Stimulated activated memory B cell treated with anti-CD40 and anti-IgM and Interleukin-4, amounts not matched to agents 10 μg/mL and 1 μg/mL and 100 μg/mL, for 72 hours (primary cell): ENCODE data around the gene ACAA1.

Experiments
- ATAC-seq: fragments of 150-1000 bp; cut with Tn5 transposase; 2 replicates; pipeline ENCODE4 v1.10.0; 2021
- H3K27ac Mint-ChIP-seq: one replicate; pipeline ENCODE4 v1.8.0; 2022; ENCODE audit warnings: mild to moderate bottlenecking, mixed read lengths
- H3K27me3 Mint-ChIP-seq: one replicate; pipeline ENCODE4 v1.8.0; 2022; ENCODE audit warnings: mixed read lengths
- H3K36me3 Mint-ChIP-seq: one replicate; pipeline ENCODE4 v1.8.0; 2022; ENCODE audit warnings: mixed read lengths
- H3K4me1 Mint-ChIP-seq: one replicate; pipeline ENCODE4 v1.8.0; 2022; ENCODE audit warnings: mixed read lengths
- H3K4me3 Mint-ChIP-seq: one replicate; pipeline ENCODE4 v1.8.0; 2022; ENCODE audit warnings: mild to moderate bottlenecking, moderate library complexity, mixed read lengths
- H3K9me3 Mint-ChIP-seq: one replicate; pipeline ENCODE4 v1.8.0; 2022; ENCODE audit warnings: mixed read lengths

ACAA1 gene

DNA sequence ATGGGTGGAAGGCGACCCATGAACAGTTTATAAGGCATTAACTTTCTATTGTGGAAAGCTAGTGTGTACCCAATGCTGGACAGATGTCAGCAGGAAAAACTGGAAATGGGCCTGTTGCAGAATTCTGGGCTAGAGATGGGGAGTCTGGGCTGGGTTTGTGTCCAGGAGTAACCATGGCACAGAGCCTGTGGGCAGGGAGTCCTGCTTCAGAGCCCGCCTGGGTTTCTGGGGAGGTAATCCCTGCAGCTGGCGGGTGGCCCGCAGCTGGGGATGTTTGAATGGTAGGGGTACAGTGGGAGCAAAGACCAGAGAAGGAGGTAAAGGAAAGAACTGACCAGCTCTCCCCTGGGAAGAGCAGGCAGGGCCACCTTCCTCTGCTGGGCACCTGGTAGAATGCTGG is 25.7 kb downstream of the ACAA1 start:
- H3K9me3 Mint-ChIP-seq: no peaks in the 10 kb centered on the region
- H3K36me3 Mint-ChIP-seq: no peaks in the 10 kb centered on the region
- peaks cover 41% of the 10 kb centered on the region for H3K27me3 Mint-ChIP-seq
- H3K4me3 Mint-ChIP-seq: no peak overlapping the region
- no peak for ATAC-seq
- H3K27ac Mint-ChIP-seq: no peak overlapping the region
- H3K4me1 Mint-ChIP-seq: peaks cover 17% of the 10 kb centered on the region

- peaks cover 3% of the 10 kb centered on the region for H3K9me3 Mint-ChIP-seq
- H3K4me1 Mint-ChIP-seq: peaks cover 10% of the 10 kb centered on the region
- H3K27ac Mint-ChIP-seq: no peak overlapping the region
- H3K36me3 Mint-ChIP-seq: peaks cover 5% of the 10 kb centered on the region
- ATAC-seq: no peak
- peaks cover 40% of the 10 kb centered on the region for H3K27me3 Mint-ChIP-seq
- no peak overlapping the region for H3K4me3 Mint-ChIP-seq
These were observed 26.4 kb downstream of the ACAA1 start for GRCh38 chr3:38110314-38111050.

GRCh38 chr3:38109580-38110313 is 27.2 kb downstream of the ACAA1 start:
- peaks cover 7% of the 10 kb centered on the region for H3K9me3 Mint-ChIP-seq
- no peak for ATAC-seq
- H3K4me3 Mint-ChIP-seq: no peak overlapping the region
- H3K27ac Mint-ChIP-seq: no peak overlapping the region
- H3K27me3 Mint-ChIP-seq: peaks cover 40% of the 10 kb centered on the region
- peaks cover 3% of the 10 kb centered on the region for H3K4me1 Mint-ChIP-seq
- H3K36me3 Mint-ChIP-seq: peaks cover 12% of the 10 kb centered on the region

GRCh38 chr3:38108649-38109579 is 28.0 kb downstream of the ACAA1 start:
- no peaks in the 10 kb centered on the region for H3K4me1 Mint-ChIP-seq
- no peak for ATAC-seq
- no peak overlapping the region for H3K27ac Mint-ChIP-seq
- no peak overlapping the region for H3K4me3 Mint-ChIP-seq
- peaks cover 13% of the 10 kb centered on the region for H3K36me3 Mint-ChIP-seq
- peaks cover 7% of the 10 kb centered on the region for H3K9me3 Mint-ChIP-seq
- peaks cover 40% of the 10 kb centered on the region for H3K27me3 Mint-ChIP-seq

DNA sequence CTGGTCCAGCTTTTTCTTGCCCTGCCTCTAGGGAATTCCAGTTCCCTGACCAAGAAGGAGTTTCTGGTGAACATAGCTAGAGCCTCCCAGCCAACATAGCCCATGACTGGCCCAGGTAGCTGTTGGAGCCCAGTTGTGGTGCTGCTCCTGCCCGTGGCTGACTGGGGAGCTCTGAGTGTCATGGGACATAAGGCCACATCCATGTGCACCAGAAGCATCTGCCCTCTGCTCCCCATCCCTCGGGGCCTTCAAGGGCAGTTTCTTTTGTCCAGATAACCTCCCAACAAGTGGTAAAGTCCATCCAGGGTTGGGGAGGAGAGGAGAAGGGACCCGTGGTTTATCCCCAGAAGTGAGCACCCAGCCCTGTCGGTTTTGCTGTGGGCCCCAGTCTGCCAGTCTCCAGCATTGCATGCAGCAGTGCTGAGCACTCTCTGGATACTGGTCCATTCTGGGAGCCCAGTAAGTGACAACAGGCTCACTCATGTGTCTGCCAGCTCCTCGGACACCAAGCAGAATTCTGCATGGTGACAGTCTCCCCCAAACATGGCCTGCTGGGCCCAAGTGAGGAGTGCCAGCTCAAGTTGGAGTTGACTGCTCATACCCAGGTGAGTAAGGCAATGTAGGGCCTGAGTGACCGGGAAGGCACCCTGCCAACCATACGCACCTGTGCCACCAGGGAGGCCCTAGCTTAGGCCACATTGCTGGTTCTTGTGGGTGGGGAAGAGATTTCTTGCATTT is 28.8 kb downstream of the ACAA1 start:
- ATAC-seq: no peak
- Mint-ChIP-seq H3K27me3 (peaks cover 40% of the 10 kb centered on the region), H3K4me1 (peaks cover 3% of the 10 kb centered on the region), H3K9me3 (peaks cover 7% of the 10 kb centered on the region), H3K27ac (no peak overlapping the region), H3K36me3 (peaks cover 13% of the 10 kb centered on the region), H3K4me3 (no peak overlapping the region)

GRCh38 chr3:38105525-38105924 is 31.4 kb downstream of the ACAA1 start:
- H3K4me3 Mint-ChIP-seq: no peak overlapping the region
- peaks cover 40% of the 10 kb centered on the region for H3K27me3 Mint-ChIP-seq
- peaks cover 7% of the 10 kb centered on the region for H3K9me3 Mint-ChIP-seq
- no peak for ATAC-seq
- H3K36me3 Mint-ChIP-seq: peaks cover 13% of the 10 kb centered on the region
- no peak overlapping the region for H3K27ac Mint-ChIP-seq
- H3K4me1 Mint-ChIP-seq: peaks cover 16% of the 10 kb centered on the region

DNA sequence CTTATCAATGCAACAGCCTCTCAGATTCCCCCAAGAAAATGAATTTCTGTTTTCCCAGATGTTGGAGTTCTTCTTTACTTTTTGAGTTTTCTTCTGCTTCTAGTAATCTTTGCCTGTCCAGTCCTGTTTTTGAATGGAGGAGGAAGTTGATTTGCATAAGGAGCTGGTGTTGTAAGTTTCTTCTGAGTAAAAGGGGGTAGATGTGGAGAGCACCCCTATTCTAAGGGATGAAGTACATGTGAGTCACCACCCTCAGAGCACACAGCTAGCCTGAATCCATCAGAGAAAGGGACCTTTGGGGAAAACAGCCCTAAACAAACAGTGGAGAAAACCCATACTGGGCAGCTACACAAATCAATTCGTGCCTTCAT is 34.5 kb downstream of the ACAA1 start:
- Mint-ChIP-seq H3K4me1 (peaks cover 16% of the 10 kb centered on the region), H3K27ac (no peak overlapping the region), H3K36me3 (peaks cover 13% of the 10 kb centered on the region), H3K4me3 (no peak overlapping the region), H3K27me3 (peaks cover 54% of the 10 kb centered on the region), H3K9me3 (peaks cover 7% of the 10 kb centered on the region)
- no peak for ATAC-seq

GRCh38 chr3:38101811-38102443 is 35.0 kb downstream of the ACAA1 start:
- no peak for ATAC-seq
- Mint-ChIP-seq H3K9me3 (peaks cover 7% of the 10 kb centered on the region), H3K36me3 (peaks cover 13% of the 10 kb centered on the region), H3K27ac (no peak overlapping the region), H3K4me1 (peaks cover 16% of the 10 kb centered on the region), H3K27me3 (peaks cover 54% of the 10 kb centered on the region), H3K4me3 (no peak overlapping the region)

DNA sequence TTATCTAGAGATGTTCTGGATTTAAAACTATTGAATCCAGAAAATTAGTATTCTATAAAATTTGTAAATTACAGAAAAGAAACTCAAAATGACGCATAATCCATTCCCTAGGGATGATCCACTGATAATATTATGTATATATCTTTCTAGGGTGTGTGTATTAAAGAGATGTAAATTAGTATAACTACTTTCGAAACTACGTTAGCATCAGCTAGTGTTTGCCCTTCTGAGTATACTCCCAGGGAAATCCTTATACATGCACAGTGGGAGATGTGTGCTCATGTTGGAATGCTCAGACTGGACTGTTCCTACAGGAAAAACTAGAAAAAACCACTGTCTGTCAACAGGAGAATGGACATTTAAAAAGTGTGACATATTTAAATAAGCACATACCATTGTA is 36.4 kb downstream of the ACAA1 start:
- Mint-ChIP-seq H3K4me1 (peaks cover 16% of the 10 kb centered on the region), H3K27ac (no peak overlapping the region), H3K27me3 (peaks cover 48% of the 10 kb centered on the region), H3K4me3 (no peak overlapping the region), H3K9me3 (peaks cover 4% of the 10 kb centered on the region), H3K36me3 (peaks cover 9% of the 10 kb centered on the region)
- no peak for ATAC-seq

DNA sequence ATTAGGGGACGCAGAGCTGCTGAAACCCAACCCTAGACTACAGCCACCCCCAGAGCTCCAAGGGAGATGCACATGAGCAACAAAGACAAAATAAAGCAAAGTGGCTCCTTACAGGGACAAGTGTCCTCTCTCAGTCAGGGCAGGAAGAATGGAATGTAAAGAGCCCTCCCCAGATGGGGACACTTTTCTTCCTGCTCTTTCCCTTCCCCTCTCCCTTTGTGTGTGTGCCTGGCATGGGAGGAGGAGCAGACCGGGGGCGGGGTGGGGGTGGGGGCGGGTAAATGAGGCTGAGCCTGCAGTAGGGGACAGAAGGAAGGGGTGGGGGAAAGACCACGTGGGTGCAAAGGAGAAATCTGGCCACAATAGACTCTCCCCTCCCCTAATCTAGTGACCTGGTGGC is 37.4 kb downstream of the ACAA1 start:
- no peaks in the 10 kb centered on the region for H3K9me3 Mint-ChIP-seq
- H3K27ac Mint-ChIP-seq: no peak overlapping the region
- no peaks in the 10 kb centered on the region for H3K36me3 Mint-ChIP-seq
- H3K27me3 Mint-ChIP-seq: peaks cover 51% of the 10 kb centered on the region
- no peak for ATAC-seq
- peaks cover 16% of the 10 kb centered on the region for H3K4me1 Mint-ChIP-seq
- H3K4me3 Mint-ChIP-seq: no peak overlapping the region

DNA sequence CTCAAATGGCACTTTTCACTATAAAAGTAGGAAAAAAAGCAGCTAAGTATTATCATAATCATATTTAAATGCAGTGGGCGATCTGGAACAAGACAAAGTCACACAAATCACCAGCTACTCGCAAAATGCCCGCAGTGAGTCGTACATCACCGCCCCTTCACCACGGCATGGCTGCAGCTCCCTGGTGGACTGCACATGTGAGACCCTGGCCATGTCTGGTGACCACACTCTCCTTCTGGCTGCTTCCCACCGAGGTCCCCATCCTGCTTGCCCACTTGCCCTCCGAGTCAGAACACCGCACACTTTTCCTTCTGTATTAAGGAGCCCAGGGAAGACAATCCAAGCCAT is 38.6 kb downstream of the ACAA1 start:
- ATAC-seq: no peak
- Mint-ChIP-seq H3K4me3 (no peak overlapping the region), H3K36me3 (no peaks in the 10 kb centered on the region), H3K9me3 (no peaks in the 10 kb centered on the region), H3K27me3 (peaks cover 58% of the 10 kb centered on the region), H3K27ac (no peak overlapping the region), H3K4me1 (peaks cover 15% of the 10 kb centered on the region)

DNA sequence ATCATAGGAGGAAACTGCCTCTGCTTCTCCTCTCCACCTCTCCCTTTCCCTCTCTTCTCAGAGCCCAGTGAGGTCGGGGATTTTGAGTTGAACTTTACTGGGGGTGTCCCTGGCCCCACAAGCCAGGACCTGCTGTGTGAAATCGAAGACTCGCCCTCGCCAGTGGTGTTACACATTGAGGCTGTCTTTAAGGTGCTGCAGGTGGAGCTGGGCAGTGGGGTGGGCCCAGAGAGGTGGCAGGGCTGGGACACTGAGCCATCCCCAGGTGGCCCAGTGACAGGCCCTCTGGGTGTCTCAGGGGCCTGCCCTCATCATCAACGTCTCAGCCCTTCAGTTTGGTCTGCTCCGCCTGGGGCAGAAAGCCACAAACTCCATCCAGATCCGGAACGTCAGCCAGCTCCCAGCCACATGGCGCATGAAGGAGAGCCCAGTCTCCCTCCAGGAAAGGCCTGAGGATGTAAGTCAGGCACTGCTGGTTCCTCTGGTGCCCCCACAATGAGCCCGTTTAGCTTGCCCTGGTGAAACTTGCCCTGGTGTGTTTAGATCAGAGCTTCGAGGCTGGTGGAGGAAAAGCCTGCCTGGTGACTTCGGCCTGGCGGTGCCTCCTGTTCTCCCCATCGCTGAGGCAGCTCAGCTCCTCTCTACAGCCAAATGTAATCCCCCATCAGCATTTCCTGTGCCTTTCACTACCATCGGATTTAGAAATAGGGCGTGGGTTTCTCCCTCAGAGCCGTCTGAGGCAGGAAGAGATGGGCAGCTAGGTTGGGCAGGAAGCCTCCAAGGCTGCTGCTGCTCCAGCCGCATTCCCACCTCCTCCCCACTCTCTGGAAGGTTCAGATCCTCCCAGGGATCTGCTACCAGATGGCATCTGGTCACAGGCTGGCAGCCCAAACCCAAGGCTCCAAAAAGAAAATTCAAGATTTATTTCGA is 39.2 kb downstream of the ACAA1 start:
- H3K4me3 Mint-ChIP-seq: no peak overlapping the region
- H3K4me1 Mint-ChIP-seq: peaks cover 10% of the 10 kb centered on the region
- peaks cover 58% of the 10 kb centered on the region for H3K27me3 Mint-ChIP-seq
- no peaks in the 10 kb centered on the region for H3K36me3 Mint-ChIP-seq
- no peaks in the 10 kb centered on the region for H3K9me3 Mint-ChIP-seq
- no peak overlapping the region for H3K27ac Mint-ChIP-seq
- no peak for ATAC-seq

DNA sequence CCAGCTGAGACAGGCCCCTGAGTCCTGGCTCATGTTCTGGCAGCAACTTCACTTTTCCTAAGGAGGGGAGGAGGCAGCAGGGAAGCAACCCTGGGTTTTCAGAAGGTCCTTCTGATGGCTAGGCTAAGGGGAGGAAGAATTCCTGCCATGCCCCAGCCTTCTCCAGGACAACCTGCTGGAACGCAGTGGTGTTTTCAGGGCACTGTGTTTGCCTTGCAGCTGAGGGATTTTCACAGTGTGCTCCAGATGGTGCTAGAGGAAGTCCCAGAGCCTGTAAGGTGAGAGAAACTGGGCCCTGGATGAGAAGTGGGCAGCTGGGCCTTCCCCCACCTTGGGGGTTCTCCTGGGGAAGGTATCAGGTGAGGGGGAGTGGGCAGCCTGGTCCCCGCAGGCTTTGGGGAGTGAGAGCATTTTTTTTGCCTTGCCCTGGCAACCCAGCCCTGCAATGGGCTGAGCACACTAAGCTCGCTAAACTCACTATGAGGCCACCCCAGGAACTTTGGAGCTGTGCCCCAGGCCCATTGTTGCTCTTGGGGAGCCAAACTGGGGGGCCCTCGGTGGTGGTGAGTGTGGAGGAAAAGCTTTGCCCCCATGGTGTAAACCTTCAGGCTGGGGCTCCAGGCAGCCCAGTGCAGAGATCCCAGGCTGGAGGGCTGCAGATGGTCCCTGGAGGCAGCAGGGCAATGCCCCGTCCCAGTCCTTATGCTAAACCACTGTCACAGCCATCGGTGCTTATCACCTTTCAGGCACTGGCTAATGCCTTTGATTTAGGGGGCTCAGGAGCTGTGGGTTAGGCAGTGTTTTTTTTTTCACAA is 41.1 kb downstream of the ACAA1 start:
- Mint-ChIP-seq H3K27me3 (peaks cover 58% of the 10 kb centered on the region), H3K4me1 (no peaks in the 10 kb centered on the region), H3K9me3 (no peaks in the 10 kb centered on the region), H3K27ac (no peak overlapping the region), H3K36me3 (no peaks in the 10 kb centered on the region), H3K4me3 (no peak overlapping the region)
- ATAC-seq: no peak
